NCI-H510A treated with DMSO at 0.1 percent for 48 hours (cell line): ENCODE measurements around the gene UBE2E2.

Source experiments
- DNase-seq: peaks from one replicate; lab custom pipeline; 2025; lab: John Stamatoyannopoulos, UW

UBE2E2 gene

GRCh38 chr3:23440416-23441294, 237.5 kb downstream of the UBE2E2 start:
- DNase-seq, result no peak

- no peak for DNase-seq
Measured at GRCh38 chr3:23442598-23443383, 239.7 kb downstream of the UBE2E2 start.

- no peak for DNase-seq
Measured at GRCh38 chr3:23444386-23444785, 241.3 kb downstream of the UBE2E2 start.

- DNase-seq, result no peak
Measured at GRCh38 chr3:23446301-23446700, 243.2 kb downstream of the UBE2E2 start.

GRCh38 chr3:23448998-23449537, 245.9 kb downstream of the UBE2E2 start:
- DNase-seq, result no peak

GRCh38 chr3:23450051-23450450, 246.9 kb downstream of the UBE2E2 start:
- DNase-seq, result no peak

GRCh38 chr3:23450806-23451205, 247.7 kb downstream of the UBE2E2 start:
- no peak for DNase-seq

- DNase-seq, result no peak
Measured at GRCh38 chr3:23452408-23452807, 249.3 kb downstream of the UBE2E2 start.

- no peak for DNase-seq
Measured at GRCh38 chr3:23455084-23455483, 252.0 kb downstream of the UBE2E2 start.

- no peak for DNase-seq
Measured at GRCh38 chr3:23455775-23456174, 252.6 kb downstream of the UBE2E2 start.

- DNase-seq, result no peak
Measured at GRCh38 chr3:23457697-23458096, 254.6 kb downstream of the UBE2E2 start.

- no peak for DNase-seq
Measured at GRCh38 chr3:23459465-23459864, 256.3 kb downstream of the UBE2E2 start.

GRCh38 chr3:23459889-23460546, 256.9 kb downstream of the UBE2E2 start:
- DNase-seq, result no peak

- no peak for DNase-seq
Measured at GRCh38 chr3:23461069-23461468, 257.9 kb downstream of the UBE2E2 start.

- no peak for DNase-seq
Measured at GRCh38 chr3:23463791-23464190, 260.7 kb downstream of the UBE2E2 start.

- DNase-seq, result no peak
Measured at GRCh38 chr3:23465569-23465968, 262.4 kb downstream of the UBE2E2 start.

- no peak for DNase-seq
Measured at GRCh38 chr3:23468203-23468602, 265.1 kb downstream of the UBE2E2 start.

- no peak for DNase-seq
Measured at GRCh38 chr3:23474580-23475357, 271.6 kb downstream of the UBE2E2 start.

- no peak for DNase-seq
Measured at GRCh38 chr3:23475446-23475845, 272.3 kb downstream of the UBE2E2 start.

GRCh38 chr3:23479026-23479425, 275.9 kb downstream of the UBE2E2 start:
- DNase-seq, result no peak

- DNase-seq, result no peak
Measured at GRCh38 chr3:23479615-23480328, 276.6 kb downstream of the UBE2E2 start.
